ENCODE data around the gene OLFML2B.

OLFML2B gene

DNA sequence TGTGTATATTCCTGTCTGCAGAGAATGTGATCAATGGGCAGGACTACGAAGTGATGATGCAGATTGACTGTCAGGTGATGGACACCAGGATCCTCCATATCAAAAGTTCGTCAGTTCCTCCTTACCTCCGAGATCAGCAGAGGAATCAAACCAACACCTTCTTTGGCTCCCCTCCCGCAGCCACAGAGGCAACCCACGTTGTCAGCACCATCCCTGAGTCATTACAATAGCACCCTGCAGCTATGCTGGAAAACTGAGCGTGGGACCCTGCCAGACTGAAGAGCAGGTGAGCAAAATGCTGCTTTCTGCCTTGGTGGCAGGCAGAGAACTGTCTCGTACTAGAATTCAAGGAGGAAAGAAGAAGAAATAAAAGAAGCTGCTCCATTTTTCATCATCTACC, 65.2 kb downstream of the OLFML2B start:
- Histone ChIP-seq H3K4me2 (ENCODE audit: low read depth, low read length, poor library complexity, severe bottlenecking) (no peak overlapping the region), H3K4me3 (ENCODE audit: low read length, poor library complexity, severe bottlenecking) (no peak overlapping the region), H4K20me1 (ENCODE audit: insufficient read depth, low read length, poor library complexity, severe bottlenecking) (no peaks in the 10 kb centered on the region), H2AFZ (ENCODE audit: low read length) (no peak overlapping the region), H3K9me3 (ENCODE audit: insufficient read depth, low read depth, low read length) (no peaks in the 10 kb centered on the region), H3K4me1 (ENCODE audit: insufficient read depth, low read length, poor library complexity, severe bottlenecking) (peaks cover 19% of the 10 kb centered on the region), H3K27me3 (ENCODE audit: insufficient read depth, low read length, poor library complexity, severe bottlenecking) (no peaks in the 10 kb centered on the region), H3F3A (ENCODE audit: low read depth) (no peaks in the 10 kb centered on the region), H3K9me2 (replicated peaks; ENCODE audit: low read depth, low read length) (no peaks in the 10 kb centered on the region), H3K79me2 (ENCODE audit: insufficient read depth, low read length) (no peaks in the 10 kb centered on the region), H3K9ac (ENCODE audit: low read depth, low read length, poor library complexity, severe bottlenecking) (no peak overlapping the region), H3K36me3 (ENCODE audit: insufficient read depth, low read length) (peaks cover 54% of the 10 kb centered on the region; the same call in 1 of the 2 replicates)
- TF ChIP-seq, protein P1, sequence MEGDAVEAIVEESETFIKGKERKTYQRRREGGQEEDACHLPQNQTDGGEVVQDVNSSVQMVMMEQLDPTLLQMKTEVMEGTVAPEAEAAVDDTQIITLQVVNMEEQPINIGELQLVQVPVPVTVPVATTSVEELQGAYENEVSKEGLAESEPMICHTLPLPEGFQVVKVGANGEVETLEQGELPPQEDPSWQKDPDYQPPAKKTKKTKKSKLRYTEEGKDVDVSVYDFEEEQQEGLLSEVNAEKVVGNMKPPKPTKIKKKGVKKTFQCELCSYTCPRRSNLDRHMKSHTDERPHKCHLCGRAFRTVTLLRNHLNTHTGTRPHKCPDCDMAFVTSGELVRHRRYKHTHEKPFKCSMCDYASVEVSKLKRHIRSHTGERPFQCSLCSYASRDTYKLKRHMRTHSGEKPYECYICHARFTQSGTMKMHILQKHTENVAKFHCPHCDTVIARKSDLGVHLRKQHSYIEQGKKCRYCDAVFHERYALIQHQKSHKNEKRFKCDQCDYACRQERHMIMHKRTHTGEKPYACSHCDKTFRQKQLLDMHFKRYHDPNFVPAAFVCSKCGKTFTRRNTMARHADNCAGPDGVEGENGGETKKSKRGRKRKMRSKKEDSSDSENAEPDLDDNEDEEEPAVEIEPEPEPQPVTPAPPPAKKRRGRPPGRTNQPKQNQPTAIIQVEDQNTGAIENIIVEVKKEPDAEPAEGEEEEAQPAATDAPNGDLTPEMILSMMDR (conservative IDR thresholded peaks at IDR 0.05; ENCODE audit: low read length) = no peak
- no peak for TF ChIP-seq EZH2phosphoT487 (IDR thresholded peaks at IDR 0.05; ENCODE audit: borderline replicate concordance)

DNA sequence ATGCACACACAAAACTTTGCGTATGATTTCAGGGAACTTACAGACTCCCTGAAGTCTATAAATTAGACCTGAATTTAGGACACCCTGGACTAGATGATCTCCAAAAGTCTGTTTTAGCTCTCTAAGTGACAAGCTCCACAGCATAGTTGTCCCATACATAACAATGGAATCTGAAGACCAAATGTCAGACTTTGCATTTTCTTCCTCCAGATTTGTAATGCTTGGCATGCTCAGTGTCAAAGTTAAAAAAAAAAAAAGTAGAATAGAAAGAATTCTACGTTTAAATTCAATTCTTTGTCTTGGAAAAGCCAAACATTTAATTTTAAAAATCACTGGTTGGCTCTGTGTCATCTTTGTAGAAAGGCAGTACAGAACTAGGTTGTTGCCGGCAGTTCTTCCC, 66.7 kb downstream of the OLFML2B start:
- H2AFZ ChIP-seq (ENCODE audit: low read length) = no peak overlapping the region
- TF ChIP-seq EZH2phosphoT487 (IDR thresholded peaks at IDR 0.05; ENCODE audit: borderline replicate concordance) = no peak
- TF ChIP-seq, protein P1 (conservative IDR thresholded peaks at IDR 0.05; ENCODE audit: low read length) = no peak
- H3K4me3 ChIP-seq (ENCODE audit: low read length, poor library complexity, severe bottlenecking) = no peak overlapping the region

DNA sequence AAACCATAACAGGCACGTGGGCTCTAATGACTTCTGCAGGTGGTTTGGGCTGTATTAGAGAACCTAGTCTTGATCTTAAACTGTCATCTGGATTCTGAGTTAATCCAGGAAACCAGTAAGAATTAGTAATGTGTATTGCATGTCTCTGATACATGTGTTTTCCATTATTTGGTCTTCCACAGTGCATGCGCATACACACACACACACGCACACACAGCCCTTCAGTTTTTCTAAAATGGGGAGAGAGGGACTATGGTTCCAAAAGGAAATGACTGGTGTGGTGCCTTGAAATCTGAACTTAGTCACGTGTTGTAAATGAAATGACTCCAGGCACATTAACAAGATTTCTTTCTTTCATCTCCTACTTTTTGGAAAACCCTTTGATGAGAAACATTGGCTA, 67.6 kb downstream of the OLFML2B start:
- Histone ChIP-seq H3K9ac (ENCODE audit: low read depth, low read length, poor library complexity, severe bottlenecking) (no peak overlapping the region), H3F3A (ENCODE audit: low read depth) (no peaks in the 10 kb centered on the region), H3K9me2 (replicated peaks; ENCODE audit: low read depth, low read length) (no peaks in the 10 kb centered on the region), H4K20me1 (ENCODE audit: insufficient read depth, low read length, poor library complexity, severe bottlenecking) (no peaks in the 10 kb centered on the region), H3K4me2 (ENCODE audit: low read depth, low read length, poor library complexity, severe bottlenecking) (peak overlapping the region; percentile 33), H3K79me2 (ENCODE audit: insufficient read depth, low read length) (no peaks in the 10 kb centered on the region), H3K27me3 (ENCODE audit: insufficient read depth, low read length, poor library complexity, severe bottlenecking) (no peaks in the 10 kb centered on the region), H3K4me1 (ENCODE audit: insufficient read depth, low read length, poor library complexity, severe bottlenecking) (peaks cover 21% of the 10 kb centered on the region), H3K36me3 (ENCODE audit: insufficient read depth, low read length) (peaks cover 35% of the 10 kb centered on the region; the same call in 1 of the 2 replicates), H3K4me3 (ENCODE audit: low read length, poor library complexity, severe bottlenecking) (no peak overlapping the region), H2AFZ (ENCODE audit: low read length) (no peak overlapping the region), H3K9me3 (ENCODE audit: insufficient read depth, low read depth, low read length) (no peaks in the 10 kb centered on the region)
- no peak for TF ChIP-seq EZH2phosphoT487 (IDR thresholded peaks at IDR 0.05; ENCODE audit: borderline replicate concordance)
- TF ChIP-seq, protein P1 (conservative IDR thresholded peaks at IDR 0.05; ENCODE audit: low read length) = no peak

More for the DNA sequence above, 66.7 kb downstream of the OLFML2B start:
- Histone ChIP-seq H3K27me3 (ENCODE audit: insufficient read depth, low read length, poor library complexity, severe bottlenecking) (no peaks in the 10 kb centered on the region), H3K79me2 (ENCODE audit: insufficient read depth, low read length) (no peaks in the 10 kb centered on the region), H3K9me2 (replicated peaks; ENCODE audit: low read depth, low read length) (no peaks in the 10 kb centered on the region), H3K9ac (ENCODE audit: low read depth, low read length, poor library complexity, severe bottlenecking) (no peak overlapping the region), H3F3A (ENCODE audit: low read depth) (no peaks in the 10 kb centered on the region), H4K20me1 (ENCODE audit: insufficient read depth, low read length, poor library complexity, severe bottlenecking) (no peaks in the 10 kb centered on the region), H3K4me2 (ENCODE audit: low read depth, low read length, poor library complexity, severe bottlenecking) (no peak overlapping the region), H3K9me3 (ENCODE audit: insufficient read depth, low read depth, low read length) (no peaks in the 10 kb centered on the region), H3K36me3 (ENCODE audit: insufficient read depth, low read length) (peaks cover 42% of the 10 kb centered on the region; the same call in 1 of the 2 replicates), H3K4me1 (ENCODE audit: insufficient read depth, low read length, poor library complexity, severe bottlenecking) (peaks cover 21% of the 10 kb centered on the region)

All from Loucy (cell line).